CD4-positive, alpha-beta T cell (primary cell): ENCODE results near the gene TXNL4B. TPM values are rescaled to one million over a fixed set of nuclear protein-coding genes. Genes with fewer than 3 reads are reported as not detected.

Experiments
- ATAC-seq: fragments of 200-7000 bp; cut with Tn5 transposase; one replicate; pipeline ENCODE4 v1.10.0; 2022; ENCODE audit warnings: mild to moderate bottlenecking; ENCODE audit not compliant: poor library complexity
- CTCF ChIA-PET: fragments of 350-600 bp; sonication (Branson Sonifier 250); formaldehyde crosslinking; loops from one replicate; lab custom pipeline; 2021; ENCODE audit warnings: antibody characterized with exemption, inconsistent platforms; lab: Charles Lee
- POLR2A ChIA-PET: fragments of 350-600 bp; sonication (Branson Sonifier 250); formaldehyde crosslinking; loops from one replicate; lab custom pipeline; 2021; ENCODE audit warnings: antibody characterized with exemption, inconsistent platforms; lab: Charles Lee
- DNase-seq, 14 experiments: peaks; one replicate each; pipeline ENCODE4 v3.0.0-alpha.2; 2013 to 2020; ENCODE audit warnings: mixed read lengths in 2 of 14
- H3K27ac ChIP-seq, 2 donors: one replicate each; pipeline versions ENCODE4 v1.5.1 to v1.7.0; 2013; ENCODE audit warnings: low read length in 2 of 2, low read depth in 1 of 2, mild to moderate bottlenecking in 1 of 2
- H3K27me3 ChIP-seq, 2 experiments: 1 replicate in 1 of 2; 2 replicates in 1 of 2; pipeline versions ENCODE4 v1.6.1 to v1.7.0; 2013; ENCODE audit warnings: low read length in 2 of 2, control low read depth in 1 of 2, mild to moderate bottlenecking in 1 of 2, moderate library complexity in 1 of 2; ENCODE audit not compliant: insufficient read depth in 2 of 2, control insufficient read depth in 1 of 2
- H3K36me3 ChIP-seq: one replicate; pipeline ENCODE4 v1.6.1; 2013; ENCODE audit warnings: low read length, control low read depth; ENCODE audit not compliant: insufficient read depth
- H3K4me1 ChIP-seq: one replicate; pipeline ENCODE4 v1.6.1; 2013; ENCODE audit warnings: low read length, control low read depth; ENCODE audit not compliant: insufficient read depth
- H3K4me3 ChIP-seq: one replicate; pipeline ENCODE4 v1.5.1; 2013; ENCODE audit warnings: mild to moderate bottlenecking, low read length, moderate library complexity
- H3K9me3 ChIP-seq, 2 experiments: 1 replicate in 1 of 2; 2 replicates in 1 of 2; pipeline versions ENCODE4 v1.6.1 to v1.7.0; 2013; ENCODE audit warnings: low read length in 2 of 2, mild to moderate bottlenecking in 2 of 2, control low read depth in 1 of 2, moderate library complexity in 1 of 2; ENCODE audit not compliant: control insufficient read depth in 1 of 2, insufficient read depth in 1 of 2
- H3K27ac Mint-ChIP-seq: one replicate; pipeline ENCODE4 v1.8.0; 2020; ENCODE audit warnings: mixed read lengths
- H3K27me3 Mint-ChIP-seq: one replicate; pipeline ENCODE4 v1.8.0; 2021; ENCODE audit warnings: mixed read lengths
- H3K36me3 Mint-ChIP-seq: one replicate; pipeline ENCODE4 v1.8.0; 2021; ENCODE audit warnings: low read depth, mixed read lengths
- H3K4me1 Mint-ChIP-seq: one replicate; pipeline ENCODE4 v1.8.0; 2021; ENCODE audit warnings: low read depth, mixed read lengths
- H3K4me3 Mint-ChIP-seq: one replicate; pipeline ENCODE4 v1.8.0; 2020; ENCODE audit warnings: mild to moderate bottlenecking, mixed read lengths
- H3K9me3 Mint-ChIP-seq: one replicate; pipeline ENCODE4 v1.8.0; 2020; ENCODE audit warnings: mixed read lengths
- intact Hi-C, 2 experiments: fragments of 100-400 bp; cut with DNase I in 1 of 2; cut with micrococcal nuclease in 1 of 2; formaldehyde crosslinking; loops; one replicate each; pipeline versions ENCODE4 v1.15.1 to v1.9.0; 2023 to 2025; cut with DNase I, micrococcal nuclease
- total RNA-seq, 174 experiments: library from RNA in 2 of 174; stranded (reverse) in 2 of 174; gene quantifications; one replicate each; pipeline ENCODE4 v1.2.3 and lab custom pipeline; 2021 to 2026
- TF ChIP-seq, protein P1 (sequence below): fragments of 200-600 bp; IDR thresholded peaks from one replicate; pipeline ENCODE4 v1.8.0; 2022; ENCODE audit warnings: antibody characterized with exemption, mild to moderate bottlenecking

TXNL4B gene
- total RNA-seq, 2 experiments from 2014 or later: 11.5 to 15.0 TPM

DNA sequence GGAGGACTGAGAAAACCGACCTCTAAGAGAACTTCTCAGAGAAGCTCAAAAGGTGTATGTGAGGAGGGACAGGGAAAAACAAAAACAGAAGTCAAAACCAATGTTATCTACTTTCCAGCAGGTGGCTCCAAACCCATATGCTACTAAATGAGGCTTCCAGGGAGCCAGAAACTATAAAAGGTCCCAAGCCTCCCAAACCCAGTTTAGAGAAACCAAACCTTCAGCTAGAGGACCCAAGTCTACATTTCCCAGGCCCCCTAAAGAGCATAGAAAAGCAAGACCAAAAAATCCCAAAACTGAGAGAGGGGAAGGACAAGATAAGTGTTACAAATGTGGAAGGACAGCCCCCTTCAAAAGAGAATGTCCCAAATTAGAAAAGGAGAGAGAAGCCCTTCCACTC is 26.7 kb downstream of the TXNL4B start:
- ChIA-PET CTCF (no interaction called here), POLR2A (no interaction called here)
- Mint-ChIP-seq H3K4me3 (no peak overlapping the region), H3K27ac (no peak overlapping the region), H3K27me3 (no peaks in the 10 kb centered on the region), H3K36me3 (no peaks in the 10 kb centered on the region), H3K4me1 (no peaks in the 10 kb centered on the region), H3K9me3 (no peaks in the 10 kb centered on the region)
- intact Hi-C loops: loop anchor here in 1 of 2 experiments (1.0 to 10.0 kb wide), 2 partner anchors 33 to 1888 kb away; no protein-coding TSS in a partner anchor
- Histone ChIP-seq H3K27me3 (no peaks in the 10 kb centered on the region), H3K27ac (no peak overlapping the region), H3K4me3 (no peak overlapping the region), H3K9me3 (no peaks in the 10 kb centered on the region), H3K36me3 (no peaks in the 10 kb centered on the region), H3K4me1 (no peaks in the 10 kb centered on the region)
- ATAC-seq: no peak
- TF ChIP-seq, protein P1, sequence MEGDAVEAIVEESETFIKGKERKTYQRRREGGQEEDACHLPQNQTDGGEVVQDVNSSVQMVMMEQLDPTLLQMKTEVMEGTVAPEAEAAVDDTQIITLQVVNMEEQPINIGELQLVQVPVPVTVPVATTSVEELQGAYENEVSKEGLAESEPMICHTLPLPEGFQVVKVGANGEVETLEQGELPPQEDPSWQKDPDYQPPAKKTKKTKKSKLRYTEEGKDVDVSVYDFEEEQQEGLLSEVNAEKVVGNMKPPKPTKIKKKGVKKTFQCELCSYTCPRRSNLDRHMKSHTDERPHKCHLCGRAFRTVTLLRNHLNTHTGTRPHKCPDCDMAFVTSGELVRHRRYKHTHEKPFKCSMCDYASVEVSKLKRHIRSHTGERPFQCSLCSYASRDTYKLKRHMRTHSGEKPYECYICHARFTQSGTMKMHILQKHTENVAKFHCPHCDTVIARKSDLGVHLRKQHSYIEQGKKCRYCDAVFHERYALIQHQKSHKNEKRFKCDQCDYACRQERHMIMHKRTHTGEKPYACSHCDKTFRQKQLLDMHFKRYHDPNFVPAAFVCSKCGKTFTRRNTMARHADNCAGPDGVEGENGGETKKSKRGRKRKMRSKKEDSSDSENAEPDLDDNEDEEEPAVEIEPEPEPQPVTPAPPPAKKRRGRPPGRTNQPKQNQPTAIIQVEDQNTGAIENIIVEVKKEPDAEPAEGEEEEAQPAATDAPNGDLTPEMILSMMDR: peak; percentile 65
- peak in 3 of 14 experiments; percentile 25 to 52 (median 41) for DNase-seq

DNA sequence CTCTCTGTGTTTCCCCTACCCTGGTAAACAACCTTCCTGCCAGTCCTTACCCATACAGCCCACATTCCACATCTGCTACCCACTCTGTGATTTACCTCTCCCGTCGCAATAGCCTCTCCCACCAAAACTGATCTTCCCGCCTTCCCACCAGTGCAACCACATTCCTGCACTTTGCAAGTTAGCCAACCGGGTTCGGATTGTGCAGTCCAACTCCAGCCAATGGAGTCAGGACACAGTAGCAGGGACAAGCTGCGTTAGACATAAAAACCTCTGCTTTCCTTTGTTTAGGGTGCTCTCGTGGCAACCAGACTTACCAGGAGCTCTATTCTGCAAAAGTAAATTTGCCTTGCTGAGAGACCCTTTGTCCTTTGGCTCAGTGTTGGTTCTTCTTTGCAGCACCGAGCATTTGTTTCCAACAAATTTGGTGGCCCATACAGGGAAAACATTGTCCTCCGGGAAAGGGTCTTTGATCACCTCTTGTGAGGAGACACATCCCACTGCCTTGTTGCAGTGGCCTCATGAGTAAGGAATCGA is 29.0 kb downstream of the TXNL4B start:
- Histone ChIP-seq H3K27ac (no peak overlapping the region), H3K27me3 (no peaks in the 10 kb centered on the region), H3K4me1 (no peaks in the 10 kb centered on the region), H3K4me3 (no peak overlapping the region), H3K9me3 (no peaks in the 10 kb centered on the region), H3K36me3 (no peaks in the 10 kb centered on the region)
- no peaks in the 10 kb centered on the region for H3K9me3 Mint-ChIP-seq
- no peak for DNase-seq
- no peaks in the 10 kb centered on the region for H3K36me3 Mint-ChIP-seq
- H3K27me3 Mint-ChIP-seq: no peaks in the 10 kb centered on the region
- ChIA-PET CTCF (no interaction called here), POLR2A (no interaction called here)
- ATAC-seq: no peak
- TF ChIP-seq, protein P1: no peak
- H3K4me3 Mint-ChIP-seq: no peak overlapping the region
- no peaks in the 10 kb centered on the region for H3K4me1 Mint-ChIP-seq
- H3K27ac Mint-ChIP-seq: no peak overlapping the region
- intact Hi-C loops: loop anchor here in 1 of 2 experiments (10.0 kb wide), 1 partner anchor 1890 kb away; no protein-coding TSS in a partner anchor

DNA sequence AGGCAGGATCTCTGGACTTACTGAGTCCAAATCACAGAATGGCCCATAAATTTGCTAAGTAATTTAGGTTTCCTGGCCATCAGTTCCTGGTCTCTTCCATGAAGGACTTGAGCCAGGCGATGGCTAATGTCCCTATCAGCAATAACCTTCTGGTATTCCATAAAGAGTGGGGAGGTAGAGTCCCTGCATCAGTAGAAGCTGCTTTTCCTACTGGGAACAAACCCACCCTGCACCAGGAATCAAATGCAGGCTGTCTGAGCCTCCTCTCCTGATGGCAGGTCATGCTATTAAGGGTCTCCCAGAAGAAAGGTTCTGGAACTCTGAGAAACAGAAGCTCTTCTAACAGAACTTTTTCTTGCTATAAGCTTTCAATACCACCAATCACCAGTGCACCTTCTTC is 31.9 kb downstream of the TXNL4B start:
- intact Hi-C loops: loop anchor here in 1 of 2 experiments (10.0 kb wide), 1 partner anchor 1893 kb away; no protein-coding TSS in a partner anchor
- CTCF ChIA-PET: no interaction called here
- no peak overlapping the region for H3K27ac Mint-ChIP-seq

More for the DNA sequence above, 31.9 kb downstream of the TXNL4B start:
- H3K27me3 Mint-ChIP-seq: no peaks in the 10 kb centered on the region
- Histone ChIP-seq H3K4me1 (no peaks in the 10 kb centered on the region), H3K27me3 (no peaks in the 10 kb centered on the region), H3K9me3 (no peaks in the 10 kb centered on the region), H3K4me3 (no peak overlapping the region), H3K27ac (no peak overlapping the region), H3K36me3 (no peaks in the 10 kb centered on the region)
- TF ChIP-seq, protein P1: no peak
- ATAC-seq (no peak), DNase-seq (no peak)
- H3K4me3 Mint-ChIP-seq: no peak overlapping the region
- no peaks in the 10 kb centered on the region for H3K4me1 Mint-ChIP-seq
- POLR2A ChIA-PET: no interaction called here
- H3K9me3 Mint-ChIP-seq: no peaks in the 10 kb centered on the region
- no peaks in the 10 kb centered on the region for H3K36me3 Mint-ChIP-seq
